GM18909 (cell line): Measurements from ENCODE around the gene RASGRP3.

ENCODE experiments used
- ATAC-seq: cut with Tn5 transposase; IDR thresholded peaks from one replicate; pipeline ENCODE4 v1.9.1; 2021; ENCODE audit warnings: mild to moderate bottlenecking; ENCODE audit not compliant: unreplicated experiment, poor library complexity

The RASGRP3 gene

DNA sequence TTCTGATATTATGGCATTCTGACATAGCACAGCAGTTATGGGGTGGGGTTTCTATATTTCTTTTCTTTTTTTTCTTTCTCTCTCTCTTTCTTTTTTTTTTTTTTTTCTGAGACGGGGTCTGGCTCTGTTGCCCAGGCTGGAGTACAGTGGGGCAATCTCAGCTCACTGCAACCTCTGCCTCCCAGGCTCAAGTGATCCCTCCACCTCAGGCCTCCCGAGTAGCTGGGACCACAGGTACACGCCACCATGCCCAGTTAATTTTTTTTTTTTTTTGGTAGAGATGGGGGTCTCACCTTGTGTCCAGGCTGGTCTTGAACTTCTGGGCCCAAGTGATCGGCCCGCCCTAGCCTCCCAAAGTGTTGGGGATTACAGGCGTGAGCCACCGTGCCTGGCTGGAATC lies 130.2 kb downstream of the RASGRP3 start:
- no peak for ATAC-seq

DNA sequence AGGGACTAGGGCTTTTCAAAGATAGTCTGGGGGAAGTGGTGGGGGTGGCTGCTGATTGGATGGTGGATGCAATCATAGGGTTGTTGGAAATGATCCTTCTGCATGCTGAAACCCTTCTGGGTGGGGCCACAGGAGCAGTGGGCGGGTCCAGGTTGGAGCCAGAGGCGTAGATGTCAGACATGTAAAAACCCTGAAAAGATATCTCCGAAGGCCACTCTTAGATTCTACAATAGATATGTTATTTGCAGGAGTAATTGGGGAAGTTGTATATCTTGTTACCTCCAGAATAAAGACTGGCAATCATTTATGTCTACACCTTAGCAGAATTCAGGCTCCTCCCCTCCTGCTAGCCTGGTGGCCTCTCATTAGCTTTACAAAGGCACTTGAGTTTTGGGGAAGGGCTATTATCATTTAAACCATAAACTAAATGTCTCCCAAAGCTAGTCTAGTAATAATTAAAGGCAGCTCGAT lies 130.8 kb downstream of the RASGRP3 start:
- ATAC-seq: no peak

- no peak for ATAC-seq
Measured at GRCh38 chr2:33607905-33608304, 131.5 kb downstream of the RASGRP3 start.

DNA sequence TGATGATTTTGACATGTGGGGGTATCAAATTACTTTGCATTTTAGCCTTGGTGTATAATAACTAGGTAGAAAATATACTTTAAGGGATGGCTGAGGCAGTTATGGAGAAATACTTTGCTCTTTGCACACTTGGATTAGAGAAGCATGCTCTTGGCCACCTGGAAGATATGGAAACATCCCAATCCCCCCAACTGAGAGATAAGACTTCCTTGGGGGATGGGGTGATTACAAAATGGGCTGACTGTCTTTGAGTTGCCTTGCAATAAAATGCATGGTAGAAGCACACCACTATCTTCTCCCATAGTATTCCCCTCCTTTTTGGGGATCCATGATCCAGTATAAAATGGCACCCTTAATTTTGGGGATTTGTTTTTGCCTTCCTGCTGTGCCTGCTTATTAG lies 137.7 kb downstream of the RASGRP3 start:
- ATAC-seq: no peak
